HepG2 (cell line): ENCODE results near the gene GCC1. TPM values are rescaled to one million over a fixed set of nuclear protein-coding genes. Genes with fewer than 3 reads are reported as not detected.
A peak's percentile ranks its signal among the peaks of the same experiment; 100 is the strongest.

Source experiments
- ATAC-seq: fragments of 200-7000 bp; cut with Tn5 transposase; 3 replicates; pipeline ENCODE4 v1.9.1; 2020; ENCODE audit warnings: mild to moderate bottlenecking, moderate library complexity
- BruUV-seq: library from RNA; stranded (reverse); fragments of 400-500 nt; replicated peaks from 2 replicates; lab custom pipeline; 2021; lab: Mats Ljungman, UMichigan
- CTCF ChIA-PET: fragments of 300-600 bp; formaldehyde crosslinking; extraction: SDS; loops from one replicate; lab custom pipeline; 2021; ENCODE audit warnings: low total read pairs, inconsistent platforms, low intra/inter-chr PET ratio; lab: Yijun Ruan, JAX
- POLR2A ChIA-PET: fragments of 350-600 bp; sonication (Branson Sonifier 250); formaldehyde crosslinking; loops from one replicate; lab custom pipeline; 2020; ENCODE audit warnings: antibody characterized with exemption, inconsistent platforms; lab: Yijun Ruan, JAX
- DNase-seq: peaks from one replicate; pipeline ENCODE4 v3.0.0-alpha.2; 2015; ENCODE audit warnings: low spot score
- FAIRE-seq: peaks from 3 replicates; lab custom pipeline; 2011; peaks lifted over from hg19 to GRCh38; lab: Jason Lieb, UNC
- H2AFZ ChIP-seq: one replicate; pipeline ENCODE4 v1.6.1; 2011; ENCODE audit warnings: low read length, inconsistent platforms
- H3K27ac ChIP-seq: fragments of 300-600 bp; 3 replicates; pipeline ENCODE4 v1.8.0; 2011; ENCODE audit warnings: mixed run types, mild to moderate bottlenecking, mixed read lengths, low read length, inconsistent platforms; ENCODE audit not compliant: insufficient read depth; ENCODE audit errors: extremely low read length
- H3K27me3 ChIP-seq, 2 experiments: fragments of 200-600 bp in 1 of 2; 2 replicates in 1 of 2; 3 replicates in 1 of 2; pipeline versions ENCODE4 v1.6.0 to v1.8.0; 2011; ENCODE audit warnings: low read length in 2 of 2, mild to moderate bottlenecking in 2 of 2, moderate library complexity in 2 of 2, inconsistent platforms in 1 of 2; ENCODE audit not compliant: insufficient read depth in 2 of 2, control insufficient read depth in 1 of 2
- H3K36me3 ChIP-seq, 2 experiments: fragments of 200-600 bp in 1 of 2; replicated peaks in 1 of 2; 2 replicates in 1 of 2; 3 replicates in 1 of 2; pipeline versions ENCODE4 v1.5.1 to v1.8.0; 2011; ENCODE audit warnings: low read length in 2 of 2, inconsistent platforms in 1 of 2; ENCODE audit not compliant: insufficient read depth in 2 of 2, control insufficient read depth in 1 of 2
- H3K4me1 ChIP-seq: 2 replicates; pipeline ENCODE4 v1.5.1; 2012; ENCODE audit warnings: low read length, inconsistent platforms; ENCODE audit not compliant: insufficient read depth
- H3K4me2 ChIP-seq: 2 replicates; pipeline ENCODE4 v1.6.0; 2011; ENCODE audit warnings: low read depth, low read length, inconsistent platforms
- H3K4me3 ChIP-seq, 3 experiments: fragments of 200-600 bp in 1 of 3; sonication (generic), shearing (Covaris generic) in 1 of 3; replicated peaks in 1 of 3; 2 replicates each; pipeline ENCODE4 v1.5.1; 2011 to 2016; ENCODE audit warnings: low read length in 3 of 3, inconsistent platforms in 2 of 3, low read depth in 2 of 3, mild to moderate bottlenecking in 2 of 3, control low read depth in 1 of 3, mixed read lengths in 1 of 3; ENCODE audit not compliant: insufficient read depth in 1 of 3
- H3K79me2 ChIP-seq: one replicate; pipeline ENCODE4 v1.6.1; 2011; ENCODE audit warnings: low read length, inconsistent platforms; ENCODE audit not compliant: insufficient read depth
- H3K9ac ChIP-seq: 2 replicates; pipeline ENCODE4 v1.6.0; 2011; ENCODE audit warnings: mild to moderate bottlenecking, low read depth, low read length, inconsistent platforms; ENCODE audit not compliant: insufficient read depth
- H3K9me3 ChIP-seq: 2 replicates; pipeline ENCODE4 v1.5.1; 2012; ENCODE audit warnings: mild to moderate bottlenecking, low read length
- H4K20me1 ChIP-seq: 2 replicates; pipeline ENCODE4 v1.6.0; 2011; ENCODE audit warnings: inconsistent platforms, mild to moderate bottlenecking, low read length, moderate library complexity; ENCODE audit not compliant: insufficient read depth
- CTCF ChIP-seq: sonication (generic); formaldehyde crosslinking; IDR thresholded peaks from 2 replicates; pipeline ENCODE4 v1.5.0; 2020; ENCODE audit warnings: mild to moderate bottlenecking, missing genetic modification reagents, moderate library complexity
- FLYWCH1 ChIP-seq: sonication (generic); formaldehyde crosslinking; IDR thresholded peaks from 2 replicates; pipeline ENCODE4 v1.8.1; 2023; ENCODE audit warnings: mild to moderate bottlenecking, missing genetic modification reagents
- HOXA5 ChIP-seq: sonication (generic); formaldehyde crosslinking; IDR thresholded peaks from 2 replicates; pipeline ENCODE4 v1.4.0; 2020; ENCODE audit warnings: missing genetic modification reagents
- KLF16 ChIP-seq, 2 experiments: sonication (generic) in 1 of 2; formaldehyde crosslinking in 1 of 2; IDR thresholded peaks; 2 replicates each; pipeline versions ENCODE4 v1.6.1 to v1.8.0; 2016 to 2023; ENCODE audit warnings: missing genetic modification reagents in 2 of 2, missing compliant biosample characterization in 1 of 2
- NR2C2 ChIP-seq: sonication (generic); formaldehyde crosslinking; IDR thresholded peaks from 2 replicates; pipeline ENCODE4 v1.4.0; 2020; ENCODE audit warnings: missing genetic modification reagents, mild to moderate bottlenecking, moderate library complexity, borderline replicate concordance
- NR2F2 ChIP-seq: IDR thresholded peaks from 2 replicates; pipeline ENCODE4 v1.6.1; 2012; ENCODE audit warnings: low read depth, inconsistent platforms, borderline replicate concordance
- THAP8 ChIP-seq: sonication (generic); formaldehyde crosslinking; IDR thresholded peaks from 2 replicates; pipeline ENCODE4 v1.5.1; 2020; ENCODE audit warnings: missing genetic modification reagents, mild to moderate bottlenecking, borderline replicate concordance
- ZNF547 ChIP-seq: sonication (generic); formaldehyde crosslinking; IDR thresholded peaks from 2 replicates; pipeline ENCODE4 v1.5.1; 2020; ENCODE audit warnings: mild to moderate bottlenecking, missing genetic modification reagents
- WGBS: methylation state at CpG from one replicate; pipeline ENCODE4 v1.1.6; 2017; ENCODE audit warnings: low lambda C conversion rate; 5-methylcytosine and 5-hydroxymethylcytosine counted together
- in situ Hi-C: cut with HindIII; loops from 2 replicates; pipeline ENCODE4 v1.10.0; 2017; ENCODE audit warnings: low pct_unique_long_range_greater_than_20kb; ENCODE audit not compliant: extremely low pct_ligation_motif_present
- intact Hi-C: fragments of 100-400 bp; cut with micrococcal nuclease; formaldehyde crosslinking; loops from one replicate; pipeline ENCODE4 v1.10.0; 2022; ENCODE audit not compliant: unreplicated experiment
- polyA plus RNA-seq, 8 experiments: library from polyadenylated mRNA; depleted of rRNA in 3 of 8; stranded (reverse) in 7 of 8; unstranded in 1 of 8; fragments of >200 nt; fragmentation: Illumina TruSeq in 4 of 8; extraction: Trizol in 4 of 8; gene quantifications; 2 replicates each; pipeline versions ENCODE4 v1.2.1 to v1.2.3, GENCODE V29; 2011 to 2016; ENCODE audit warnings: low read depth in 4 of 8, missing spikeins in 1 of 8, mixed read lengths in 1 of 8; ENCODE audit not compliant: insufficient read depth in 1 of 8
- total RNA-seq, 5 experiments: library from RNA; depleted of rRNA; stranded (reverse); fragments of >200 nt; fragmentation: Illumina TruSeq; extraction: Trizol; gene quantifications; 2 replicates each; pipeline ENCODE4 v1.2.3, GENCODE V29; 2016; ENCODE audit warnings: low read depth in 1 of 5

The GCC1 gene
- total and polyA plus RNA-seq, 2 of the 13 experiments (the other 11 are each of a cell fraction or from before 2014, with no cell fraction given) = 2.5 to 15.3 TPM

GRCh38 chr7:127578711-127579275, 6.6 kb downstream of the GCC1 start:
- no peak for DNase-seq
- intact Hi-C loops (loop anchor here (2.0 kb wide), 1 partner anchor 74 kb away; no protein-coding TSS in a partner anchor), in situ Hi-C loops (no loop called here)
- no peak for FAIRE-seq
- H3K27me3 ChIP-seq = no peaks in the 10 kb centered on the region
- ATAC-seq = no peak
- H3K4me2 ChIP-seq = no peak overlapping the region
- H2AFZ ChIP-seq = no peak overlapping the region
- no peak overlapping the region for H3K27ac ChIP-seq
- H3K79me2 ChIP-seq = peaks cover 2% of the 10 kb centered on the region
- POLR2A ChIA-PET = interaction anchor here (1.0 kb wide), 1 partner anchor 9 kb away, joined by 3 read pairs; the partner anchor contains the start of gene ARF5
- no peak overlapping the region for H3K9ac ChIP-seq
- WGBS = 94% methylated on average over 4 of the region's 4 CpGs
- H3K4me3 ChIP-seq = no peak overlapping the region
- H3K36me3 ChIP-seq = peaks cover 0 to 4% of the 10 kb centered on the region in 2 experiments; a peak in 3 of 5 replicates
- peaks cover 37% of the 10 kb centered on the region for H3K4me1 ChIP-seq
- CTCF ChIA-PET = no interaction called here
- H4K20me1 ChIP-seq = no peaks in the 10 kb centered on the region; the same call in 1 of the 2 replicates
- no TSS peak for BruUV-seq
- H3K9me3 ChIP-seq = no peaks in the 10 kb centered on the region
- TF ChIP-seq KLF16 (CRISPR knock-in tag; IDR thresholded peaks at IDR 0.05) (no peak), THAP8 (CRISPR knock-in tag) (no peak), HOXA5 (CRISPR knock-in tag) (no peak), ZNF547 (no peak), NR2C2 (CRISPR knock-in tag) (no peak)

- H3K79me2 ChIP-seq = no peaks in the 10 kb centered on the region
- peak; percentile 41 for TF ChIP-seq CTCF
- TF ChIP-seq NR2F2 = no peak
- no peak for TF ChIP-seq FLYWCH1 (CRISPR knock-in tag)
- H3K27ac ChIP-seq = no peak overlapping the region
- ATAC-seq (0 out of 3 replicates have a peak, but pooled peaks have one; percentile 14), DNase-seq (peak; percentile 20), FAIRE-seq (no peak)
- peaks cover 0 to 4% of the 10 kb centered on the region in 2 experiments; a peak in 3 of 5 replicates for H3K36me3 ChIP-seq
- POLR2A ChIA-PET = interaction anchor here (1.0 kb wide), 1 partner anchor 10 kb away, joined by 3 read pairs; the partner anchor contains the start of gene ARF5
- WGBS = 83% methylated on average over 5 of the region's 5 CpGs
- H4K20me1 ChIP-seq = no peaks in the 10 kb centered on the region
- no peaks in the 10 kb centered on the region for H3K27me3 ChIP-seq
- H3K9me3 ChIP-seq = no peaks in the 10 kb centered on the region
- no TSS peak for BruUV-seq
- H3K4me1 ChIP-seq = peaks cover 30% of the 10 kb centered on the region
- in situ Hi-C loops = no loop called here
- no peak overlapping the region for H3K4me3 ChIP-seq
- intact Hi-C loops = loop anchor here (2.0 kb wide), 1 partner anchor 73 kb away; no protein-coding TSS in a partner anchor
- CTCF ChIA-PET = no interaction called here
- no peak overlapping the region for H3K4me2 ChIP-seq
- H2AFZ ChIP-seq = no peak overlapping the region
- H3K9ac ChIP-seq = no peak overlapping the region
Measured at GRCh38 chr7:127578036-127578684, 7.2 kb downstream of the GCC1 start.
